NK-92 (cell line): ENCODE data around the gene DNAJA3.
"Not testable (repeated sequence)": the region's sequence is repeated elsewhere in the genome, so short reads cannot be mapped to it uniquely, and the experiment has no call there.

Experiments used
- DNase-seq: peaks from one replicate; lab custom pipeline; 2025; ENCODE audit not compliant: unreplicated experiment; lab: John Stamatoyannopoulos, UW

DNAJA3 gene

GRCh38 chr16:4386951-4387565 lies 38.6 kb upstream of the DNAJA3 start:
- no peak for DNase-seq

GRCh38 chr16:4387781-4388180 lies 37.9 kb upstream of the DNAJA3 start:
- DNase-seq: no peak

- DNase-seq: no peak
Observed at GRCh38 chr16:4388271-4389021, 37.2 kb upstream of the DNAJA3 start.

GRCh38 chr16:4389051-4389955 lies 36.4 kb upstream of the DNAJA3 start:
- no peak for DNase-seq

GRCh38 chr16:4390266-4391260 lies 35.1 kb upstream of the DNAJA3 start:
- DNase-seq: no peak

GRCh38 chr16:4391631-4392381 lies 33.9 kb upstream of the DNAJA3 start:
- DNase-seq: no peak

- no peak for DNase-seq
Observed at GRCh38 chr16:4392382-4393239, 33.1 kb upstream of the DNAJA3 start.

- no peak for DNase-seq
Observed at GRCh38 chr16:4393240-4393600, 32.4 kb upstream of the DNAJA3 start.

- DNase-seq: not testable (repeated sequence)
Observed at GRCh38 chr16:4393850-4394249, 31.8 kb upstream of the DNAJA3 start.

- DNase-seq: no peak
Observed at GRCh38 chr16:4395055-4395726, 30.5 kb upstream of the DNAJA3 start.

- no peak for DNase-seq
Observed at GRCh38 chr16:4399001-4399730, 26.5 kb upstream of the DNAJA3 start.

- no peak for DNase-seq
Observed at GRCh38 chr16:4401094-4401501, 24.6 kb upstream of the DNAJA3 start.

GRCh38 chr16:4401510-4401909 lies 24.2 kb upstream of the DNAJA3 start:
- no peak for DNase-seq

GRCh38 chr16:4402439-4403132 lies 23.1 kb upstream of the DNAJA3 start:
- no peak for DNase-seq

- DNase-seq: no peak
Observed at GRCh38 chr16:4403133-4403949, 22.3 kb upstream of the DNAJA3 start.

- DNase-seq: no peak
Observed at GRCh38 chr16:4404247-4404966, 21.3 kb upstream of the DNAJA3 start.
